Body of pancreas (tissue), 4 donors: Measurements from ENCODE around the gene RETREG1. TPM values are rescaled to one million over a fixed set of nuclear protein-coding genes. Genes with fewer than 3 reads are reported as not detected.

Source experiments
- ATAC-seq: fragments of 150-250 bp; one replicate; pipeline ENCODE4 v1.9.1; 2016
- DNase-seq, 4 donors: peaks; one replicate each; pipeline ENCODE4 v3.0.0-alpha.2; 2019
- H3K27ac ChIP-seq, 4 donors: fragments of 200-600 bp; sonication (generic); 1 replicate in 3 of 4; 2 replicates in 1 of 4; pipeline versions ENCODE4 v1.5.1 to v1.6.1; 2016 to 2019; ENCODE audit warnings: mild to moderate bottlenecking in 1 of 4, mixed read lengths in 1 of 4, moderate library complexity in 1 of 4
- H3K27me3 ChIP-seq, 2 donors: fragments of 200-600 bp; sonication (generic); one replicate each; pipeline ENCODE4 v1.6.0; 2016; ENCODE audit warnings: mild to moderate bottlenecking in 1 of 2
- H3K36me3 ChIP-seq, 2 donors: fragments of 200-600 bp; sonication (generic); replicated peaks in 1 of 2; 2 replicates each; pipeline ENCODE4 v1.5.1; 2016; ENCODE audit warnings: low read depth in 2 of 2; ENCODE audit not compliant: insufficient read depth in 1 of 2
- H3K4me1 ChIP-seq: fragments of 200-600 bp; sonication (generic); one replicate; pipeline ENCODE4 v1.6.0; 2016
- H3K4me3 ChIP-seq, 2 donors: fragments of 200-600 bp; sonication (generic); 1 replicate in 1 of 2; 2 replicates in 1 of 2; pipeline ENCODE4 v1.5.1; 2016 to 2019
- H3K9me3 ChIP-seq, 3 donors: fragments of 200-600 bp; sonication (generic); 1 replicate in 2 of 3; 2 replicates in 1 of 3; pipeline ENCODE4 v1.5.1; 2016
- POLR2A ChIP-seq, 3 donors: fragments of 450-650 bp; IDR thresholded peaks; one replicate each; pipeline ENCODE4 v1.6.1; 2016; ENCODE audit warnings: antibody characterized with exemption in 3 of 3, mild to moderate bottlenecking in 2 of 3
- WGBS, 2 donors: methylation state at CpG; one replicate each; pipeline ENCODE4 v1.1.5; 2017; 5-methylcytosine and 5-hydroxymethylcytosine counted together
- intact Hi-C: fragments of 100-400 bp; cut with DNase I; formaldehyde crosslinking; loops from one replicate; pipeline ENCODE4 v1.15.1; 2023
- small RNA-seq: library from RNA; depleted of rRNA; stranded (forward); fragments of <200 nt; gene quantifications from one replicate; pipeline ENCODE3, GENCODE V24; 2016
- total RNA-seq, 2 donors: library from RNA; depleted of rRNA; stranded (reverse); fragments of >200 nt; gene quantifications; one replicate each; pipeline ENCODE4 v1.1.0, GENCODE V29; 2016
- TF ChIP-seq, protein P1 (sequence below), 7 experiments: fragments of 450-650 bp in 4 of 7; fragments of 200-600 bp in 3 of 7; sonication (generic) in 3 of 7; IDR thresholded peaks; one replicate each; pipeline ENCODE4 v1.5.1; 2016 to 2019; ENCODE audit warnings: antibody characterized with exemption in 7 of 7

RETREG1 gene
- total RNA-seq, 2 donors from 2014 or later: 11.9 to 16.8 TPM

DNA sequence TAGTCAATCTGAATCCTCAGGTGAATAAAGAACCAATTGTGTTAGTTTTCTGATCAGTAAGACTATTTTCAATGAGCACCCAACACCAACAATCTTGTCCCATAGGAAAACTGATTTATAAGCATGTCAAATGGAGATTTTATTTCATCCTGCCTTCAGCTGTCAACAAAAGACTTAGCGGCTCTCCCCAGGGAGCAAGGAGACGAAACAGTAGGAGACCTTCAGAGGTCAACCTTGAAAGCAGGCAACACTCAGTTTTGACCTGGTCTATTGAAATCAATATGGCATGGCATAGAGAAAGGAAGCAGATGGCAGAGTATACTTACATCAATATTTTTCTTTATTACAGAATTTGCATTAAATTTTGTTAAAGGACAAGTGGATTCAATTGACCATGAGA lies 185.3 kb downstream of the RETREG1 start:
- H3K36me3 ChIP-seq: no peaks in the 10 kb centered on the region
- H3K27me3 ChIP-seq: no peaks in the 10 kb centered on the region
- WGBS, 2 donors: 54 to 68% methylated on average over 2 of the region's 2 CpGs
- no peak overlapping the region for H3K27ac ChIP-seq
- no peaks in the 10 kb centered on the region for H3K4me1 ChIP-seq
- no peak for ATAC-seq
- intact Hi-C loops: no loop called here
- TF ChIP-seq, protein P1, sequence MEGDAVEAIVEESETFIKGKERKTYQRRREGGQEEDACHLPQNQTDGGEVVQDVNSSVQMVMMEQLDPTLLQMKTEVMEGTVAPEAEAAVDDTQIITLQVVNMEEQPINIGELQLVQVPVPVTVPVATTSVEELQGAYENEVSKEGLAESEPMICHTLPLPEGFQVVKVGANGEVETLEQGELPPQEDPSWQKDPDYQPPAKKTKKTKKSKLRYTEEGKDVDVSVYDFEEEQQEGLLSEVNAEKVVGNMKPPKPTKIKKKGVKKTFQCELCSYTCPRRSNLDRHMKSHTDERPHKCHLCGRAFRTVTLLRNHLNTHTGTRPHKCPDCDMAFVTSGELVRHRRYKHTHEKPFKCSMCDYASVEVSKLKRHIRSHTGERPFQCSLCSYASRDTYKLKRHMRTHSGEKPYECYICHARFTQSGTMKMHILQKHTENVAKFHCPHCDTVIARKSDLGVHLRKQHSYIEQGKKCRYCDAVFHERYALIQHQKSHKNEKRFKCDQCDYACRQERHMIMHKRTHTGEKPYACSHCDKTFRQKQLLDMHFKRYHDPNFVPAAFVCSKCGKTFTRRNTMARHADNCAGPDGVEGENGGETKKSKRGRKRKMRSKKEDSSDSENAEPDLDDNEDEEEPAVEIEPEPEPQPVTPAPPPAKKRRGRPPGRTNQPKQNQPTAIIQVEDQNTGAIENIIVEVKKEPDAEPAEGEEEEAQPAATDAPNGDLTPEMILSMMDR (IDR thresholded peaks at IDR 0.05): no peak
- no peak for TF ChIP-seq POLR2A (IDR thresholded peaks at IDR 0.05)
- DNase-seq: no peak
- no peak overlapping the region for H3K4me3 ChIP-seq
- H3K9me3 ChIP-seq: no peaks in the 10 kb centered on the region

DNA sequence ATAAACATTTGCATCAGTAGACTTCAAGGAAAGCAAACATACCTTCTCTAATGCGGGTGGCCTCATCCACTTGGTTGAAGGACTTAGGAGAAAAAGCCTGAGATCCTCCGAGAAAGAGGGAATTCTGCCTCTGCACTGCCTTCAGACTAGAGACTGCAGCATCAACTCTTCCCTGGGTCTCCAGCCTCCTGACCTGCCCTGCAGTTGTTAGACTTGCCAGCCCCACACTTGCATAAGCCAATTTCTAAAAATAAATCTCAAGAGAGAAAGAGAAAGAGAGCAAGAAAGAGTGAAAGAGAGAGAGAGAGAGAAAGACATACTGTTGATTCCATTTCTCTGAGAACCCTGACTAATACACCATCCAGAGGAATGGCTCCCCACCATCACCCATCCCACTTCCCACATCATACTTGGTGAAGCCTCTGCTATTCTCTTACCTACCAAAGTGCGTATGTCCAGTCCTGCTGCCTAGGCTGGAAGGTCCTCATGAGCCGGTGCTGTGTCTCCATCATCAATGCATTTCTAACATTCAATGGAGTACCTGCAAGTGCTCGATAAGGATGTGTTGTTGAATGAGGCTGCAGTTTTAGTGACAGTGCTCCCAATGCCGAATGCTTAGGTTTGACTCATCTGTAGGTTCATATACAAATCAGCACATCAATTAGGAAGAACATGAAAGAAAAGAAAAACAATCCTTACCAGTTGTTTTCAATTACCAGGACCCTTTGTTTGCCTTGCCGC lies 186.3 kb downstream of the RETREG1 start:
- H3K4me3 ChIP-seq: no peak overlapping the region
- H3K27ac ChIP-seq: no peak overlapping the region
- H3K4me1 ChIP-seq: no peaks in the 10 kb centered on the region
- TF ChIP-seq POLR2A (IDR thresholded peaks at IDR 0.05): no peak
- TF ChIP-seq, protein P1 (IDR thresholded peaks at IDR 0.05): no peak
- intact Hi-C loops: no loop called here
- H3K36me3 ChIP-seq: no peaks in the 10 kb centered on the region
- DNase-seq (no peak), ATAC-seq (no peak)
- no peaks in the 10 kb centered on the region for H3K27me3 ChIP-seq
- no peaks in the 10 kb centered on the region for H3K9me3 ChIP-seq
- 81 to 91% methylated on average over 7 of the region's 7 CpGs for WGBS, 2 donors

DNA sequence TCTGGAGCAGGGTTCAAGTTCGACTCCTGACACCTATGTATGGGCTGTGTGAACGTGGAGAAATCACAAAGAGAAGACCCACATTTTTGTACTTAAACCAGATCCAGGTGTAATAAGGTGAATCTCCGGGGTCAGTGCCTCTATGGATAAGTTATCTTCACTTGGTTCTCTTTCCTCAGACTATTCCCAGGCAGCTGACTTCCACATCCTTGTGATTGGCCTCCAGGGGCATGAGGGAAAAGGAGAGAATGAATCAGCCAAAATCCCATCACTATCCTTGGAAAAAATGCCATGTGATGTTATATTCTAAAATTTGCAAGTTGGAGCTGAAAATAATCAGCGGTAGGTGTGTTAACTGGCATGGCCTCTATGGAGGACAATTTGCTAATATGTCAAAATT lies 188.4 kb downstream of the RETREG1 start:
- no peak overlapping the region for H3K4me3 ChIP-seq
- TF ChIP-seq POLR2A (IDR thresholded peaks at IDR 0.05): no peak
- TF ChIP-seq, protein P1 (IDR thresholded peaks at IDR 0.05): no peak
- WGBS, 2 donors: 79 to 84% methylated on average over 4 of the region's 4 CpGs
- no peaks in the 10 kb centered on the region for H3K36me3 ChIP-seq
- no peak for DNase-seq
- H3K9me3 ChIP-seq: no peaks in the 10 kb centered on the region
- intact Hi-C loops: no loop called here
- no peaks in the 10 kb centered on the region for H3K4me1 ChIP-seq
- no peaks in the 10 kb centered on the region for H3K27me3 ChIP-seq
- ATAC-seq: no peak
- no peak overlapping the region for H3K27ac ChIP-seq

DNA sequence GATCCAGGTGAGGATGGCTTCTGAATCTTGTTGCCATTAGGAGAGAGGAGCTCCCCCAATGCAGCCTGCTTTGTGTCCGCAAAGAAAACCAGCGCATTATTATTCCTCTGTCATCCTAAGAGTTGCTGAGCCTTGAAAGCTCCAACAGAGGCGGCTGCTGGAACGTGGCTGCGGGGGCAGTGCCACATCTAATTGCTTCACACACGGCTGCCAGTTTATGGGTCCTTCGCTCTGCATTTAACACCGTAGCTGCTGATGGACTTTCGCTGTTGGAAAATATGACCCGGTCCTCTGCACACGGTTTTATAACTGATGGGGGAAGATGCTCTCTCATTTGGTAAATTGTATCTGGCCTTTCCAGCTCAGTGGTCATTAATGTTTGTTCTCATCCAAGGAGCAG lies 189.2 kb downstream of the RETREG1 start:
- WGBS, 2 donors: 53 to 58% methylated on average over 11 of the region's 11 CpGs
- Histone ChIP-seq H3K4me3 (no peak overlapping the region), H3K27me3 (no peaks in the 10 kb centered on the region), H3K9me3 (no peaks in the 10 kb centered on the region), H3K36me3 (no peaks in the 10 kb centered on the region), H3K4me1 (no peaks in the 10 kb centered on the region), H3K27ac (no peak overlapping the region)
- no peak for ATAC-seq
- no peak for TF ChIP-seq POLR2A (IDR thresholded peaks at IDR 0.05)
- TF ChIP-seq, protein P1 (IDR thresholded peaks at IDR 0.05): no peak
- intact Hi-C loops: no loop called here
- DNase-seq: no peak

Small RNA genes within 50 kb of the gene (small RNA-seq; reads per million reads assigned to genes)
- gene RF00019: not detected

Other genes starting within 250 kb of the RETREG1 start
- 10 to 100 TPM; 28.0 to 45.1 TPM for gene ZNF622, start 151.2 kb downstream of the RETREG1 start, total RNA-seq